Keratinocyte (primary cell): Measurements from ENCODE around the gene TSC22D4.
"Not testable (repeated sequence)": the region's sequence is repeated elsewhere in the genome, so short reads cannot be mapped to it uniquely, and the experiment has no call there.

Experiments
- CTCF ChIP-seq, 3 experiments: IDR thresholded peaks in 1 of 3; conservative IDR thresholded peaks in 1 of 3; optimal IDR thresholded peaks in 1 of 3; 2 replicates in 2 of 3; 3 replicates in 1 of 3; pipeline versions ENCODE3 to v1.5.1; 2011; ENCODE audit warnings: low read length in 3 of 3, mild to moderate bottlenecking in 3 of 3, moderate library complexity in 2 of 3, control low read depth in 1 of 3, inconsistent platforms in 1 of 3; ENCODE audit not compliant: insufficient read depth in 2 of 3; ENCODE audit errors: extremely low read depth in 1 of 3
- EZH2 ChIP-seq: IDR thresholded peaks from one replicate; pipeline ENCODE4 v1.6.1; 2012; ENCODE audit warnings: inconsistent platforms, mild to moderate bottlenecking, low read length, moderate library complexity

- not testable (repeated sequence) for TF ChIP-seq CTCF (optimal IDR thresholded peaks at IDR 0.05 in 1 of 3, IDR thresholded peaks at IDR 0.05 in 1 of 3, conservative IDR thresholded peaks at IDR 0.05 in 1 of 3; ENCODE audit: extremely low read depth in 1 of 3, insufficient read depth in 2 of 3, low read length in 3 of 3); EZH2
Measured at GRCh38 chr7:100438731-100439130, 40.3 kb downstream of the TSC22D4 start.
